HEK293T (cell line): Measurements from ENCODE around the gene AP3M1.

Source experiments
- ARNT ChIP-seq: fragments of 450-650 bp; IDR thresholded peaks from 2 replicates; pipeline ENCODE4 v1.6.1; 2017; ENCODE audit warnings: mild to moderate bottlenecking
- BHLHE40 ChIP-seq: fragments of 450-650 bp; IDR thresholded peaks from 2 replicates; pipeline ENCODE4 v1.6.1; 2016; ENCODE audit warnings: mild to moderate bottlenecking, moderate library complexity, borderline replicate concordance
- CTBP1 ChIP-seq: fragments of 450-650 bp; IDR thresholded peaks from 2 replicates; pipeline ENCODE4 v1.6.1; 2016; ENCODE audit warnings: borderline replicate concordance
- ELF4 ChIP-seq: fragments of 450-650 bp; IDR thresholded peaks from 2 replicates; pipeline ENCODE4 v1.6.1; 2017; ENCODE audit warnings: antibody characterized with exemption
- FOXA1 ChIP-seq: fragments of 450-650 bp; IDR thresholded peaks from 2 replicates; pipeline ENCODE4 v1.6.1; 2016; ENCODE audit warnings: mild to moderate bottlenecking
- FOXK2 ChIP-seq: fragments of 450-650 bp; IDR thresholded peaks from 2 replicates; pipeline ENCODE4 v1.6.1; 2016; ENCODE audit warnings: mild to moderate bottlenecking
- FOXM1 ChIP-seq: fragments of 450-650 bp; IDR thresholded peaks from 2 replicates; pipeline ENCODE4 v1.6.1; 2017; ENCODE audit warnings: mild to moderate bottlenecking, borderline replicate concordance
- L3MBTL2 ChIP-seq: fragments of 450-650 bp; conservative IDR thresholded peaks from 2 replicates; pipeline ENCODE4 v1.6.1; 2016; ENCODE audit warnings: mild to moderate bottlenecking
- NFRKB ChIP-seq: fragments of 450-650 bp; IDR thresholded peaks from 2 replicates; pipeline ENCODE4 v1.6.1; 2016; ENCODE audit warnings: mild to moderate bottlenecking, moderate library complexity
- PKNOX1 ChIP-seq: fragments of 450-650 bp; IDR thresholded peaks from 2 replicates; pipeline ENCODE4 v1.6.1; 2016
- SP1 ChIP-seq: fragments of 450-650 bp; IDR thresholded peaks from 2 replicates; pipeline ENCODE4 v1.6.1; 2017
- SUZ12 ChIP-seq: fragments of 450-650 bp; IDR thresholded peaks from 2 replicates; pipeline ENCODE4 v1.6.1; 2016; ENCODE audit warnings: mild to moderate bottlenecking
- TARDBP ChIP-seq: fragments of 450-650 bp; IDR thresholded peaks from 2 replicates; pipeline ENCODE4 v1.6.1; 2016
- ZNF384 ChIP-seq: fragments of 450-650 bp; IDR thresholded peaks from 2 replicates; pipeline ENCODE4 v1.6.1; 2016

DNA sequence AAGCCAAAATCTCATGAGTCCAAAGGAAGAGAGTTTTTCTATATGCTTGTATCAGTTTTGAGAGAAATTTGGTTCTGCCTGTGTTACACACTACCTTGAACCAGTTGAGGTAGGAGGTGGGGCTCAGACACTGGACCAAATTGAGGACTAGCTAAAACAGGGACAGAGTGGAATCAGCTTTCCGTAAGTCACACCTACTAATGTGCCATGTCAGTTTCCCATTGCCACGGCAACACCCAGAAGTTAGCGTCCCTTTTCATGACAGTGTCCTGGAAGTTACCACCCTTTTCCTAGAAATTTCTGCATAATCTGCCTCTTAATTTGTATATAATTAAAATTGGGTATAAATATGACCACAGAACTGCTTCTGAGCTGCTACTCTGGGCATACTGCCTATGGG lies 9.4 kb upstream of the AP3M1 start:
- no peak for TF ChIP-seq FOXK2
- no peak for TF ChIP-seq FOXM1
- TF ChIP-seq ELF4: no peak
- no peak for TF ChIP-seq L3MBTL2
- TF ChIP-seq TARDBP: no peak
- no peak for TF ChIP-seq PKNOX1
- TF ChIP-seq FOXA1: no peak
- TF ChIP-seq BHLHE40: no peak
- TF ChIP-seq CTBP1: no peak
- TF ChIP-seq SP1: no peak
- TF ChIP-seq NFRKB: no peak
- no peak for TF ChIP-seq ZNF384
- no peak for TF ChIP-seq ARNT
- TF ChIP-seq SUZ12: no peak
